Stimulated activated CD8-positive, alpha-beta memory T cell treated with anti-CD3 and anti-CD28 coated beads, Interleukin-7, amount 100 ng/mL, for 48 hours (primary cell): Measurements from ENCODE around the gene EXD3.
"Not testable (repeated sequence)": the region's sequence is repeated elsewhere in the genome, so short reads cannot be mapped to it uniquely, and the experiment has no call there.

Experiments
- DNase-seq, 2 donors: peaks; one replicate each; pipeline ENCODE4 v3.0.0-alpha.2; 2020; ENCODE audit warnings: low read depth in 1 of 2; ENCODE audit errors: extremely low read depth in 1 of 2

EXD3 gene

DNA sequence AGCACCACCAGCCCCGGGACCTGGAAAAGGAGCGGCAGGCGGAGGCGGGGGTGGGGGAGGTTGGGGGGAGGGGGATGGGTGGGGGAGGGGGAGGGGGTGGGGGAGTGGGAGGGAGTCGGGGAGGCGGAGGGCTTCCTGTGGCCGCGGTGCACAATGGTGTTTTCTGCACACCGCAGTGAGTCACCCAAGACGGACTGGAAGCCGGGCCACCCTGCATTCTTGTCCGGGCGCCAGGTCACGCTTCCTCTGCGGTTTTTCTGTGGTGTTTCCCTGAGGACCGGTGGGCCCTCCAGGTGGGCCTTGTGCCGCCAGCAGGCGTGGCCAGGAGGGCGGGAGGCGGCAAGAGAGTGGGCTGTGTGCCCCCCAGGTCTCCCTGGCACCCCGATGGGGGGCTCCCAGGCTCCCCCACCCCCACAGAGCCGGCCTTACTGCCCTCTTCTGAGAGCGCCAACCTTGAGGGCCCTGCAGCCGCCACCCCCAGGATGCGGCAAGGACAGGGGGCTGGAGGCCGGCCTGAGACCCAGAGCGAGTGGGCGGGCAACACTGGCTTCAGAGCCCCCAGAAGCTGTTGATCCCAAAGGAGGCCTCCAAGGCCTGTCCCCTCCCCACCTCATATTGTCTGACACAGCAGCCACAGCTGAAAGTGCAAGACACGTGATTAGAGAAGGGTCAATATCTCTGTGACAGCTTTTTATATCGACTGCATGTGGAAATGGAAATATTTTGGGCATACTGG is 11.1 kb downstream of the EXD3 start:
- peak; percentile 54 to 55 for DNase-seq

DNA sequence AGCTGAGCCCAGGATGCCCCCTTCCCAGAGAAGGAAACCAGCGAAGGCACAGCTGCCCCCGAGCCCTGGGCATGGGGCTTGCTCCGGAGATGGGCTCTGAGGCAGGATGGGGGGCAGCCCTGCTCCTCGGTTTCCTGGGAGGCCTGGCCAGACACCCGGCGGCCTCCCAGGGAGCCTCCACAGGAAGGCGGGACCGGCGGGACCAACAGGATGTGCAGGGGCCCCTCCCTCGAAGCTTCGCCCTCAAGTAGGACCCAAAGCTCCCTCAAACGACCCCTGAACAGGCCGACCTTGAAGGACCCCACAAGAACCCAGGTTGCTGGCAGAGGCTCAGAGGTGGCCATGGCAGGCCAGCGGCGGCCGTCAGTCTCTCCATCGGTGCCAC is 11.7 kb downstream of the EXD3 start:
- no peak for DNase-seq

DNA sequence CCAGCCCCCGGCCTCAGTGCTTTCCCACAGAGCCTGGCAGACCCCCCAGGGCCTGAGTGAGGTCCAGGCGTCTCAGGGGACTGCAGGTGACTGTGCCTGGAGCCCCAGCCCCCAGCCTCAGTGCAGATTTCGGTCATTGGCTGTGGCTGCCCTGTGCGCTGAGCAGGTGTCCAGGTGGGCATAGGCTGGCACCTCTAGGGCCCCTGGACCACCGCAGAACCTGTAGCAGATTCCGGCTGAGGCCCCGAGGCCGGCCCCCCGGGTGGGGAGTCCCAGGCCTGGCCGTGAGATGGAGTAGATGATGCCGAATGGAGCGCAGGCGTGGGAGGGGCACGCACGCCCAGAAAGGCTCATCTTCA is 12.1 kb downstream of the EXD3 start:
- no peak for DNase-seq

DNA sequence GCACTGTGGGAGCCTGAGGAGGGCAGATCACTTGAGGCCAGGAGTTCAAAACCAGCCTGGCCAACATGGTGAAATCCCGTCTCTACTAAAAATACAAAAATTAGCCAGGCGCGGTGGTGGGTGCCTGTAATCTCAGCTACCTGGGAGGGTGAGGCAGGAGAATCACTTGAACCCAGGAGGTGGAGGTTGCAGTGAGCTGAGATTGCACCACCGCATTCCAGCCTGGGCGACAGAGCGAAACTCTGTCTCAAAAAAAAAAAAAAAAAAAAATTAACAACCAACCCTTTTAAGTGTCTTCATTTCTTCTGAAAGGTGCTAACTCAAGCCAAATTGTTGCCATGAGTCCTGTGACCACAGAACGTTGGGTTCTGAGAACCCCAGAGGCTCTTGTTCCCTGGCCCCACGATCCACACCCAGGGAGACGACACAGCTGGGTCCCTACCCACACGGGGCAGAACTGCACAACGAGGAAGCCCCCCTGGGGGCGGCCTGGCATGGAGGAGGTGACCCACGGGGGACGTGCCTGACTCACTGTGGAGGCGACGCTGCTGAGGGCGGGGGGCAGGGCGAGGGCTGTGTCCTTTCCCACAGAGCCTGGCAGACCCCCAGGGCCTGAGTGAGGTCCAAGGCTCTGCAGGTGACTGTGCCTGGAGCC is 12.6 kb downstream of the EXD3 start:
- not testable (repeated sequence) for DNase-seq

DNA sequence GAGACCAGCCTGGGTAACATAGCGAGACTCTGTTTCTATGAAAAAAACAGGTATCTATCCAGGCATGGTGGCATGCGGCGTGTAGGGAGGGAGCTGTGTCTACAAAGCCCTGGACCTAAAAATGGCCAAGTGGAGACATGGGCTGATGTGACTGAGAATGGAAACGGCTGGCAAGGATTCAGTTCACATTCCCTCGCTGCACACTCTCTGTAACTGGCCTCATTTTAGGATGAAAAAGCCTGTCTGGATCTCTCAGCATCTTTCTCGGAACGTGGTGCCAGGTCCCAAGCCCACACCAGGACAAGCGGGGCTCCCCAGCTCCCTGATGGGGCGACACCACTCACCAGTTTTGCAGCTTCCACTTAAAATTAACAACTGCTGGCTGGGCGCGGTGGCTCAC is 13.4 kb downstream of the EXD3 start:
- no peak for DNase-seq

DNA sequence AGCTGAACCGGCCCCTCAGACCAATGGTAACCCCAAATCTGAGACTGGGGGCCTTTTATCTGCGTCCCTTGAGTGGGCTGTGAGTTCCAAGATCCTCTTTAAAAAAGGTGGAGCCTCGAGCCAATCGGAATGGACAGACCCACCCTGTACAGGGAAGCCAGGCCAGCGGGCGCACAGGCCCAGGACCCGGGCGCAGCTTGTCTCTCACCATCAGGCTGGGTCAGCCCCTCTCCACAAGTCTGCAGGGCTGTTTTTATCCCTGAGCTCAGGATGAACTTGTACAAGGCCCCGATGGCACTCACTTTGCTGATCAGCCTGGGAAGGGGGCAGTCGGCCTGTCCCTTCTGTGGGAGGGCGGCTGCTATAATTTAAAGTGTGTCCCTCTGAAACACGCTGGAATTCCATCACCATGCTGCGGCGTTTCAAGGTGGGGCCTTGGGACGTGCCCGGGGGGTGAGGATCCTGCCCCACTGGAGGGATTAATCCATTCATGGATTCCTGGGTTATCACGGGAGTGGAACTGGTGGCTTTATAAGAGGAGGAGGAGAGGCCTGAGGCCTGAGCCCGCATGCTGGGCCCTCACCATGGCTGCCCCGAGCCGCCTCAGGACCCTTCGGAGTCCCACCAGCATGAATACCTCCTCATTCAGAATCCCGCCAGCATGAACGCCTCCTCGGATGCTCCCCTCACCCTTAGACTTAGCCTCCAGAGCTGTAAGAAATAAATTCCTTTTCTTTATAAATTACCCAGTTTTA is 14.1 kb downstream of the EXD3 start:
- DNase-seq: no peak

DNA sequence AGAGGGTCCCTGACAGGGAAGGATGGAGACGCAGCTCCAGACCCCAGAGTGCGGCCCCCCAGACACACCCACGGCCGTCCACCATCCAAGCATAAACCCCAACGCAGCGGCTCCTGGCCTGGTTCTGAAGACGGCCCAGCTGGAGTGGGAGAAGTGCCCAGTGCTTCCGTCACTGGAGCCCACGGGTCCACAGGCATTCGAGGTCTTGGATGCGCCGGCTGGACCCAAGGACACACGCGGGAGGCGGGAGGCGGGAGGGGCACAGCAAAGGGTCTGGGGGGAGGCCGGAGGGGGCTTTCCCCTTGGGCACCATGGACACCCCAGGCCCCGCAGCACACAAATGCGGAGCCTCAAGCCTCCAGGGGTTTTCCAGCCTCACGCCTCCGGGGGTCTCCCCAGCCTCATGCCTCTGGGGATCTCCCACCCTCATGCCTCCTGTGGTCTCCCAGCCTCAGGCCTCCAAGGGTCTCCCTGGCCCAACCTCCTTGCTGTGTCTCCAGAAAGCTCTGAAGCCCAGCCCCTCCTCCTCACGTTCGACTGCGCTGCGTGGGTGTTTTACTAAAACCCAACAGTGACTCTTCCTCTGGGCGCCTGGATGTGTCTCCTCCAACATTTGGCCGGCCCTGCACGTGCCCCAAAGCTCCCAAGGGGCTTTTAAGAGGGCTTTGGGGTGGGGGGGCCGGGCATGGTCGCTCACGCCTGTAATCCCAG is 15.2 kb downstream of the EXD3 start:
- DNase-seq: no peak

DNA sequence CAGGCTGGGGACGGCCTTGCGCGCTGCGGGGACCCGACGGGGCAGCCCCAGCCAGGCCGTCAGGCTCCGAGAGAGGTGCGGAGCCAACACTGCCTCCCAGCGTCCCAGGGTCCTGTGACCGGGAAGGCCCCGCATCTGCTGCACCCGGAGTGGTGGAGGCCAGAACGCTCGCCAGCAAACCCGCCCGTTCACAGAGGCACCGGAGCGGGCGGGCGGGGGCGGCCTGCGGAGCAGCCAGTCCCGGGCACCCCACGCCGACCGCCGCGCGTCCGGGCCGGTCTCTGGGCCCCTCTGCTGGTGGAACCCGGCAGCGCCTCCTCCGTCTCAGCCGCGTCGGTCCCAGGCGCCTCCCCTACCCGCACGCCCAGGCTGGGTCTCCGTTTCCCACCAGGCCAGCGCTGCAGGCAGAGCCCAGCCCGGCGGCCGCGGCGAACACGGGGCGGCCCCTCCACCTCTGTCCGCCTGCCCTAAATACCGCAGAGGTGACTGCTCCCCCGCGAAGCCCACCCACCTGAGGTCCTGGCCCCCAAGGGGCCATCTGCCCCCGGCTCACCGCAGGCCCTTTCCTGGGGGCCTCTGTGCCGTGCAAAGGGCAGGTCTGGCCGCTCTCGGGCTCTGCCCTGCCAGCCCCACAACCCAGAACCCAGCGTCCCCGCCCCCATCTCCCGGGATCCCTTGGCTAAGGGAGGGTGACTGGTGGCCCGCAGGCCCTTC is 15.9 kb downstream of the EXD3 start:
- peak; percentile 21 to 38 for DNase-seq

DNA sequence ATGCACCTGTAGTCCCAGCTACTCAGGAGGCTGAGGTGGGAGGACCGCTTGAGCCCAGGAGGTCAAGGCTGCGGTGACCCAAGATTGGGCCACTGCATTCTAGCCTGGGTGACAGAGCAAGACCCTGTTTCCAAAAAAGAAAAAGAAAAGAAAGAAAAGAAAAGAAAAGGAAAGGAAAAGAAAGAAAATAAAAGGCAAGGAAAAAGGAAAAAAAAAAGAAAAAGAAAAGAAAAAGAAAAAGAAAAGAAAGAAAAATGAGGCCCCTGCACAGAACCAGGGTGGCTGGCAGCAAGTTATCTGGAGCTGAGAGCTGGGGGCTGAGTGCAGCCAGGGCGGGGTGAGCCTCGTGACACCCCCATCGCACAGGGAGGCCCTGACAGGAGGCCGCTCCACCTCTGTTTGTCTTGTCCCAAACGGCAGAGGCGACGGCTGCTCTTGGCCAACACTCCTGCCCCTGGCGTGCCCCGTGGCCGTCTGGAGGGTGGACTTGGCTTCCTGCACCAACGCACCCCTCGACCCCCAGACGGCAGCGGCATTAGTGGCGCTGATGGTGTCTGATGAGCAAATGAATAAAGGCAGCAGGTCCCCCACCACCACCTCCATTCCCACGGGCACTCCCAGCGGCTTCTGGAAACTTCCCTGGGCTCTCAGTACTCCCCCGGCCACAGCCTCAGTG is 16.7 kb downstream of the EXD3 start:
- no peak for DNase-seq

DNA sequence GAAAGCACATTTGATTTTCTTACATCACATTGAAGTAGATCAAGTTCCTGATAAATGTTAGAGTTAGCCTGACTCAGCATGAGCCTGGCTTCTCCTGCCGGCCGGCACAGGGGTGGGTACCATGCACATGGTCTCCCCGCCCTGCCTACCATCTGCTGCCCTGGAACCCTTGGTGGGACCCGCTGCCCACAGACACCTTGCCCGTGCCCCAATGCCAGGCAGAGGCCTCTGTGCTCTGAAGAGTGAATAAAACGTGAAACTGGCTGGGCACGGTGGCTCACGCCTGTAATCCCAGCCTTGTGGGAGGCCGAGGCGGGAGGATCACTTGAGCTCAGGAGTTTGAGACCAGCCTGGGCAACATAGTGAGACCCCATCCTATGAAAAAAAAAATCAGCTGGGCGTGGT is 17.3 kb downstream of the EXD3 start:
- DNase-seq: no peak

DNA sequence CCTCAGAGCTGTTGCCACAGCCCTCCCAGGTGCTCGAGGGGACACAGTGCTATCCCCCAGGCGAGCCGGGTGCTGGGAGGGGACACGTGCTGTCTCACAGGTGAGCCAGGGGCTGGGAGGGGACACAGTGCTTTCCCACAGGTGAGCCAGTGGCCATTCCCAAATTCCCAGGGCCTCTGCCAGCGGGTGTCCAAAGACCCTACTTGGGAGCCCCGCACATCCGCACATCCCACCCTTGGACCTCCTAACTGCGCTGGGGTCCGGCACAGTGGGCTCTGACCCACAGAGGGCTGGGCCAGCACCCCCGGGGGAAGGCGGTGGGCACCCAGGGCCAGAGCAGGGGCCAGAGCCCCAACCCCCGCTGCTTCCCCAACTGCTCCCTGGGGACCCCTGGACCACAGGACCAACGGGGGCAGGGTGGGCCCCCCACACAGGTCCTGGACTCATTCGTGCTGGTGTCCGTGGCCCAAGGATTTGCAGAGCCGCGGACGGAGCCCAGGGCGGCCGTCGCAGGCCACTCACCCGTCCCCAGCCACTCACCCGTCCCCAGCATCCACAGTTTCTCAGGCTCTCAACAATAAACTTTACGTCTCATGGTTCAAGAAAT is 17.9 kb downstream of the EXD3 start:
- DNase-seq: no peak

DNA sequence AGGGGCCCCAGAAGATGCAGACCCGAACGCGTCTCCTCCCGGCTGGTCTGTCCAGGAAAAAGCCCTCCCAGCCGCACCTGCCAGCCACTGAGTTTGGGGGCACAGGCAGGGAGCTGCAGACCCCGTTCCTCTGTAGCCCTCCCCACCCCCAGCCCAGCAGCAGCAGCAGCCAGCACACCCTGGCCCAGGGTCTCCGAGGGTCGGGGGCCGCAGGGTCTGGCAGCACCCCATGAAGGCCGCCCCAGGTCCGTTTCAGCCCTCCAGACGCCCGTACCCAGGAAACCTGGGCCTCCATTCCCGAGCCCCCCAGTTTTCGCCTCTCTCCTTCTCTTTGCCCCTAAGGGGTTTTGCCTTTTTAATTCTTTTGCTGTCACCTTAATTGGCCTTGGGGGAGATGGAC is 19.7 kb downstream of the EXD3 start:
- DNase-seq: no peak

DNA sequence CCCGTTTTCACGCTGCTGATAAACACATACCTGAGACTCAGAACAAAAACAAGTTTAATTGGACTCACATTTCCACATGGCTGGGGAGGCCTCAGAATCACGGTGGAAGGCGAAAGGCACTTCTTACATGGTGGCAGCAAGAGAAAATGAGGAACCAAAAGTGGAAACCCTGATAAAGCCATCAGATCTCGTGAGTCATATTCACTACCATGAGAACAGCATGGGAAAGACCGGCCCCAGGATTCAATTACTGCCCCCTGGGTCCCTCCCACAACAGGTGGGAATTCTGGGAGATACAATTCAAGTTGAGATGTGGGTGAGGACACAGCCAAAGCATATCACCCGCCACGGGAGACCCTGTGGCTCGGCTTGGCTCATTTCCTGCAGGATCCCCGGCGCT is 20.2 kb downstream of the EXD3 start:
- DNase-seq: no peak

DNA sequence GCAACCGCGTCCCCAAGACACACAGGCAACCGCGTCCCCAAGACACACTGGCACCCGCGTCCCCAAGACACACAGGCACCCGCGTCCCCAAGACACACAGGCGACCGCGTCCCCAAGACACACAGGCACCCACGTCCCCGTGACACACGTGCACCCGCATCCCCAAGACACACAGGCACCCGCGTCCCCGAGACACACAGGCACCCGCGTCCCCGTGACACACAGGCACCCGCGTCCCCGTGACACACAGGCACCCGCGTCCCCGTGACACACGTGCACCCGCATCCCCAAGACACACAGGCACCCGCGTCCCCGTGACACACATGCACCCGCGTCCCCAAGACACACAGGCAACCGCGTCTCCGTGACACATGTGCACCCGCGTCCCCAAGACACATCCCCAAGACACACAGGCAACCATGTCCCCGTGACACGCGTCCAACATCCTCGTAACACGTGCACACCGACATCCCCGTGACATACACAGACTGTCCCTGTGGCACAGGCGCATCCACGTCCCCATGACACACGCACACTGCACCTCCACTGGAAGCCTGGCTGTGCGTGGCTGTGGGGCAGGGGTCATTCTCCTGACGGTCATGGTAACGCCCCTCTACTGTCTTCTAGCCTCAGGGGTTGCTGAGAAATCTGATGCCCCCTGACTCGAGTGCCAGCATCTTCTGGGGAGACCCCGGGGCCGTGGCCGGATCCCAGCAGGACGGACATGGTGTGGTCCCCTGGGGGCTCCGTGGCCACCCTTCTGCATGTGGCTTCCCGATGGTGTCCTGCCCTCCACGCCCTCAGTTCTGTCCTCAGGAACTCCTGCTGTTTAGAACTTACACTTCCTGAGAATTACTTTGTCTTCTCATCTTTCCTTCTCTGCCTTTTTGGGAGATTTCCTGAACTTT is 24.1 kb downstream of the EXD3 start:
- no peak for DNase-seq

DNA sequence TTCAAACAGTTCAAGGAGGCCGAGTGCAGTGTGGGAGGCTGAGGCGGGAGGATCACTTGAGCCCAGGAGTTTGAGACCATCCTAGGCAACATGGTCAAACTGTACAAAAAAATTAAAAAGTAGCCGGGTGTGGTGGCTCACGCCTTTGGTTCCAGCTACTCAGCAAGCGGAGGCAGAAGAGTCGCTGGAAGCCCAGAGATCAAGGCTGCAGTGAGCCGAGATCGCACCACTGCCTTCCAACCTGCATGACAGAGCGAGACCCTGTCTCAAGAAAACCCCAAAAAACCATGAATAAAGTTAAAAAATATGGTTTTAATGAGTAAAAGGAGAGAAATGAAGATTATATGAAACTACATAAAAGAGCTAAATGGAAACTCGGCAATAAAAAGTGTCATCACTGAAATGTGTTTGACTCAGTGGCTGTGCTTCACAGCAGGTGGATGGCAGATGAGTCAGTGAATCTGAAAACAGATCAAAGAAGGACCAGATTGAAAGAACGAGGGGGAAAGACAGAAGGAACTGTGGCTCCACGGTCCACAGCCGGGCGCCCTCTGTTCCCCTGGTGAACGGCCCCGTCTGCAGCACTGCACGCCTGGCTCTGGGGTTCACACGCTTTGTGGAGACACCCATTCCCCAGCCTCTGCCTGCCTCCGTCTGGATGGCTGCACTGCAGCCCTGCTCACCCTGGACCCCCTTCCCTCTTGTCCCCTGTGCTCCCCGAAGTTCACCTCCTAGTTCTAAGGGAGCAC is 25.1 kb downstream of the EXD3 start:
- peak in 1 of 2 donors; percentile 42 for DNase-seq

DNA sequence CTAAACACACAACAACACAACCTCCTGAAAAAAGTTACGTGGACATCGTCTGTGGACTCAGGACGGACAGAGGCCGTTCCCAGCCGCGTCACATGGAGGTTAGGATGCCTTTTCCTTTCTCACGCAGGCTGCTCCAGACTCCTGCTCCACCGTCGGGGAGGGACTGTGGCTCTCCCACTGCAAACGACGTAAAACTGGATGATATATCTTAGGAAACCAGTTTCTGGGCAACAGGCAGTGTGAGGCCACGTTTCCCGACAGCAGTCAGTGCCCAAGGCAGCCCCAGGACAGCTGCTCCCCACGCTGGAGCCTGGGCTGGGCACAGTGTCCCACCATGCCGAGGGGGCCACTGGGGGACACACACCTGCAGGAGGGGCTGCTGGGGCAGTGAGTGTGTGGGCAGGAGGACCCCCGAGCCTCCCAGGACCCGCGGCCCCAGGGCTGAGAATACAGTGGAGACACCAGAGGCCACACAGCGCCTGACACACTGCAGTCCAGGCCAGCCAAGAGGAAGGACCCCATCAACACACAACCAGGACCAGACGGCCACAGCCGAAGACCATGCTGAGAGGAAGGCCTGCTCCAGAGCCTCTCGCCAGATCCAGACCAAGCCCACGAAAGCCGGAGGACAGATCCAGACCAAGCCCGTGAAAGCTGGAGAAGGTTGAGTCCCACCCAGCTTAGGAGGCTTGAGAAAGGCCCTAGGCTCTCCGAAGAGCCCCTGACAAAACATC is 26.2 kb downstream of the EXD3 start:
- DNase-seq: no peak

DNA sequence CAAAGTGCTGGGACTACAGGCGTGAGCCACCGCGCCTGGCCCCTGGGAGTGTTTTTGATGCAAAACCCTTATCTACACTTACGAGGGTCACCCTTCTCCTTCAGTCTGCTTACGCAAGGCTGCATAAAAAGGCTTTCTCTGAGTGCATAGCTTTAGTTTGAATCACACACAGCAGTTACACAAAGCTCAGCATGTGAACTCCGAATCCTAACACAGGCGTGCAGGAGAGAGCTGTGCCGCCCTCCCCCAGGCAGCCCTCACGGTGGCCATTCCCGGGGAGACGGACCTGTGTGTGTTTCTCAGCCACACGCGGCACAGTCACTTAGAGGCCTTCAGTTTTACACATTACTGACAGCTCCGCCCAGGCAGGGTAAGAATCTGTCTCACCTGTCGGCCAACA is 26.7 kb downstream of the EXD3 start:
- no peak for DNase-seq

DNA sequence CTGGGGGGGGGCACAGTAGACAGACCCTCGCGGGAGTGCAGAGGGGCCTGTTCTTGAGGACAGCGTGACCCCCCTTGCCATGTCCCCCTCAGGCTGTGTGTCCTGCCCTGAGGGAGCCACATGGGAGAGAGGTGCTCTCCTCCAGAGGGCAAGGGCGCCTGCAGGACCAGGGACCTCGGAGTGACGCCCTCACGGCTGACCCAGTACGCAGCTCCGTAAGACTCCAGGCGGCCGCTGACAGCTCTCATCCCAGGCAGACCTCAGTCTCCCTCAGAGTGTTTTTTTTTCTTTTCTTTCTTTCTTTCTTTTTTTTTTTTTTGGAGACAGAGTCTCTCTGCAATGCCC is 27.3 kb downstream of the EXD3 start:
- DNase-seq: no peak
